GM21576 (cell line): ENCODE results near the gene C15orf39.
"Not testable (repeated sequence)": the region's sequence is repeated elsewhere in the genome, so short reads cannot be mapped to it uniquely, and the experiment has no call there.

Experiments
- ATAC-seq: cut with Tn5 transposase; IDR thresholded peaks from one replicate; pipeline ENCODE4 v1.9.1; 2021; ENCODE audit warnings: mild to moderate bottlenecking, moderate library complexity; ENCODE audit not compliant: unreplicated experiment

C15orf39 gene

DNA sequence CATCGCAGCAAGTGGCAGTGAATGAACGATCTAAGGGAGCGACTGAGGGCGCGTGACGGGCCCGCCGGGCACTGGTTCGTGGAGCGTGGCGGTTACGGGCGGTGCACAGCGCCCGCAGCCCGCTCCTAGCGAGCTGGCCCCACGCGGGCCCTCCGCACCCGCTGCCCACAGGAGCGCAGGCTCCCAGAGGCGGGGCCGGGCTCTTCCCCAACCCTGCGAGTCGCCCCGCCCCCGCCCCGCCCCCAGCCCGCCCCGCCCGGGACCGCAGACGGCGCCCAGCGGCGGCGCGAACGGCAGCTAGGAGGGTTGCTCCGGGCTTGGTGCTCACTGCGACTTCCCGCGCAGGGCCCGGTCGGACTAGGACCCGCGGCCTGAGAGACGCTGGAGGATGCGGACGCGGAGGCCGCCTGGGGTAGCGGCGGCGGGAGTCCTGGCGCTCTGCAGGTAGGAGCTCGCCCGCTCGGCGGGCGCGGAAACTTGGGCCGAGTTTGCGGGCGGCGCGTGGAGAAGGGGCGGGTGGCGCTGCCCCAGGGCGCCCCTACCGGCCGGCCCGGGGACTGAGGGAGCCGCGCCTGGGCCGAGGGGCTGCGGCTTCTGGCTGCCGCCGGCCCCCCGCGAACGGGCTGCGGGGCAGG lies at the start of gene C15orf39:
Gene C15orf39, plus strand, starts transcription at position 267 of the 635 bp plus-strand sequence. CDS start 4,167 bp downstream, outside the sequence.
- peak; percentile 33 for ATAC-seq

DNA sequence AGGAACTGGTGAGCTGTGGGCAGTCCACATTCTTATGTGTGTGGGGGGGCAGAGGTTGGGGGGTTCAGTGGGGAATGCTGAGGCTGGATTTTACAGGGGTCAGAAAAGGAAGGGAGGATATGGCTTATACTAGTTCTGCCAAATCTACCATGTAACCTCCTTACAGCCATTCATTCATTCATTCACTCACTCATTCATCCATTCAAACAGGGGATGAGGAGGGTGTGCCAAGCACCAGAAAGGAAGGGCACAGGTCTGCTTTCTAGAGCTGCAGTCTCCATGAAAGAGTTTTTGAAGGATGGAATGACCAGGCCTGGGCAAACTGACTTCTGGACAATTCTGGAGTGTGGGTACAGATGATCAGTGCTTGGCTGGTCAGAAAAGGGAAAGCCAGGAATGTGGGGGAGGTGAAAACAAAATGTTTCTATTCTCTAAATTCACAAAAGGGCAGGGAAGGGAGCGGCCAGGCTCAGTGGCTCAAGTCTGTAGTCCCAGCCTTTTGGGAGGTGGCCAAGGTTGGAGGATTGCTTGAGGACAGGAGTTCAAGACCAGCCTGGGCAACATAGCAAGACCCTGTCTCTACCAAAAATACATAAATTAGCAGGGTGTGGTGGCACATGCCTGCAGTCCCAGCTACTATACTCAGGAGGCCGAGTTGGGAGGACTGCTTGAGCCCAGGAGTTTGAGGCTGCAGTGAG lies 49.2 kb upstream of the C15orf39 start:
- no peak for ATAC-seq

- ATAC-seq = no peak
Observed at GRCh38 chr15:75153087-75153486, 48.6 kb upstream of the C15orf39 start.

DNA sequence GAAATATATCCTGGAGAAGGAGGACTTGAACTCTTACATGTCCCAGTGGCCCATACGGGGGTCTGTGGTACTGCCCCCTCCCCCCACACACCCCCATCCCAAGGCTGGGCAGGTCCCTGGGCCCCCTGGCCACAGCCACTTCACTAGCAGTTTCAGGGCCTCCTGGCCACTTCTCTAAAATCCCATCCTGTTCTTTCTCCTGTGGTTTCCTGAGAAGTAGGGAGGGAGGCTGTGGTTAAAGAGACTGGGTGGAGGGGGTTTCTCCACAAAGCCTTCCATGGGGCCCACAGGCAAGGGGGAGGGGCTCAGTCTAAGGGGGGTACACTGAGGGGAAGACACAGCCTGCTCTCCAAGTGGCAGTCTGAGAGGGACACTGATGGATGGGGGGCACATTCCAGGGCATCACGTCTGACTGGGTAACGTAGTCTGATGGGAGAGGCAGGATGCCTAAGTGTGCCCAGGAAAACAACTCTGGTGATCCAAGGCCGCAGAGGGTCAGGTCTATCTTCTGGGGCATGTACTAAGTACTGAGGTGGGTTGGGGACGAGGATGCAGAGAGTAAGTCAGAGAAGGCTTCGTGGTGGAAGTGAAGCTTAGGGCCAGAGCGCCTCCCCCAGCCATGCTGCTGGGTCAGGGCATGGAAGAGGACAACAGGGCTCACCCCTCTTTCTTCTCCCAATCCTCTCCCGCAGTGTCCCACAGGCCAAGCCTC lies 48.0 kb upstream of the C15orf39 start:
- ATAC-seq = no peak

DNA sequence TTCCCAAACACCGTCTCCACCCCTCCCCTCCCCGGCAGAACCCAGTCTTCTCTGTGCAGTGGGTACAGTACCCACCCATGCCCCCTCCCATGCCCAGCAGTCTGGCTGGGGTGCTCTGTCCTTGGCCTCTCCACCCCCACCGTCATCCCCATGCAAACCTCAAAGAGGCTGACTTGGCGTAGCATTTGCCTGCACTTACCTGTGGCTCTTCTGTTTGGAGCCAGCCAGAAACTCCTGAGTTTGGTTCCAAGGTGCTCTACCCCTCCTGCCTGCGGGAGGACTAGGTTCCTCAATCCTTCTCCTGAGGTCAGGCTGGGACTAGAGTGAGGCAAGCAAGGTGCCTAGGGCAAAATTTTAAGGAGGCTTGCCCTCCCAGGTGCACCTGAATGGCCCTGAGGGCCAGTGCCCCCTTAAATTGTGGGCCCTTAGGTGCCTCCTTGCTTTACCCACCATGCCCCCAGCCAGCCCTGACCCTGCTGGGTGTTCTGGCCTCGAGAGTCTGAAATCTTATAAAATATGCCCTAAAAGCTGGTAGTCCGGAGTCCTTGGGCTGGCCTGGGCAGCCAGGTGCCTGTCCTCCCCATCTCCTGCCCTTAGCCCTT lies 47.1 kb upstream of the C15orf39 start:
- ATAC-seq = no peak

GRCh38 chr15:75156326-75157215 lies 45.1 kb upstream of the C15orf39 start:
- ATAC-seq = no peak

DNA sequence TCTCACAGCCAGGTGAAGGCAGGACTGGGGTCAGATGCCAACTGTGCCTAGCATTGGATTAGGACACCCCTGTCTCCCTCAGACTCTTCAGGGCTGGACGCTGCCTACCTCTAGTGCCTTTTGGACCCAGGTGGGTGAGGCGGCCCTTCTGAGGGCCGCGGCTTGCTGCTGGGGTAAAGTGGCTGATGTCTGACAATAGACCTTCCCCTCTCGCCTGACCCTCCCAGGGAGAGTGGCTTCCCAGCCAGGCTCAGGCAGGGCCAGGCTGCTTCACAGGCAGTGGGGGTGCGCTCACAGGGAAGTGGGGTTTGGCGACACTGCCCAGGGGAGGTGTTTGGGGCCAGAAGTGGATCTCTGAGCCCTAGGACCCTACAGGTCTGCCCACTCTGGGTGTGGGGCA lies 43.3 kb upstream of the C15orf39 start:
- ATAC-seq = no peak

GRCh38 chr15:75159244-75159643 lies 42.4 kb upstream of the C15orf39 start:
- ATAC-seq = no peak

DNA sequence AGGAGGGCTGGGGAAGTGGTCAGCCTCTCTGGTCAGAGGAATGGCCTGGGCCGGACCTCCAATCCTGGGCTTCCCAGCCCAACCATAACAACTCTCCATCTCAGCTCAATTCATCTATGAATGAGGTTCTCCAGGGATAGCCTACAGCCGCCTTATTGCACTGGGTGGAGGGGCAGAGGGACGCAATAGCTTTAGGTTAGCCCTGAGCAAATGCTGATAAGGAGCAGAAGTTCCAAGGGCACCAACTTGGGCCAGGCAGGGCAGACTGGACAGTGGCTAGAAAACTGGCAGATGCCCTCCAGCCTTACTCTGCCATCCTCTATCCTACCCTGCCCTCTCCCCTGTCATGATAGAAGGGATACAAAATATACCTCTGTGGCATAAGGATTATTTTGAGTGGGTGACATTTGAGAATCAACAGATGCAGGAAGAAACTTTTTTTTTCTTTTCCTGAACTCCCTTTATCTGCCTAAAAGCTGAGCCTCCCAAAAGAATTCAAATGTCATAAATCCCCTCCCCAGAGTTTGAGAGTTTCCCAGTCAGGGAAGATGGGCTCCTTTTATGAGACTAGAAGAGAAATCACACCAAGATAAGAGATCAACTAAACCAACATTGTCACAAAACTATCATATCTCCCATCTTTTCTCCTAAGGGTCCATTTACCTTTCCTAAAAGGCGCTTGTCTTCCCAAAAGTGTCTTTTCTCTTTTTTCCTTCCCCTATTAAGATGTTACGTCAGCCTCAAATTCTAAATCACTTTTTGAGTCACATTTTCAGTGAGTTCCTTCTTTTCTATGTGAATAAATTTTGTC lies 40.4 kb upstream of the C15orf39 start:
- ATAC-seq = no peak

DNA sequence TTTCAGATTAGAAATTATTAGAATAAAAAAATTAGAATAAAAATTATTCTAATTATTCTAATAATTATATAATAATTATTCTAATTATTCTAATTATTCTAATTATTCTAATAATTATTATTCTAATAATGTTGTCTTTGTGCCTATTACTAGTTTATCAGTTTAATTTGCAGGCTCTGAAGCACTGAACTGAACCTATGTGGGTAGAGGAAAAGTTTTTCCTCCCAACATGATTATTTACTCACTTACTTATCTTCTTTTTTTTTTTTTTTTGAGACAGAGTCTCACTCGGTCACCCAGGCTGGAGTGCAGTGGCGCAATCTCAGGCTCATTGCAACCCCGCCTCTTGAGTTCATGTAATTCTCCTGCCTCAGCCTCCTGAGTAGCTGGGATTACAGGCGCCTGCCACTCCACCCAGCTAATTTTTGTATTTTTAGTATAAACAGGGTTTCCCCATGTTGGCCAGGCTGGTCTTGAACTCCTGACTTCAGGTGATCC lies 39.7 kb upstream of the C15orf39 start:
- ATAC-seq = no peak

DNA sequence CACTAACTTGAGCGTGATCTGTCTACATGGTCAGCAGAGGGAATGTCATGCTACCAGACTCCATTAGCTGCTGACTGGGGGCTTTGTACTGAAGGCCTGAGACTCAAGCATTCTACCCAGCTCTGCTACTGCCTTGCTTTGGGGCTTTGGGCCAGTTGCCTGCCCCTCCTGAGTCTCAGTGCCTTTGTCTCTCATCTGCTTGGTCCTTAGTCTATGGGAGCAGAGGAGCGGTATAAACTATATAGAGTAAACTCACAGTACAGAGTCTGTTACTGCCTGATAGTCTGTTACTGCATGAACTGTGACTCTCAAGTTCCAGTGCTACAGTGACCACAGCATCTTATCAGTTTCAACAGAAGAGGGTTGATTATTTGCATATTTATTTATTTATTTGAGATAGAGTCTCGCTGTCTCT lies 38.5 kb upstream of the C15orf39 start:
- no peak for ATAC-seq

- no peak for ATAC-seq
Observed at GRCh38 chr15:75164625-75165350, 36.9 kb upstream of the C15orf39 start.

GRCh38 chr15:75166489-75167063 lies 35.1 kb upstream of the C15orf39 start:
- ATAC-seq = not testable (repeated sequence)

DNA sequence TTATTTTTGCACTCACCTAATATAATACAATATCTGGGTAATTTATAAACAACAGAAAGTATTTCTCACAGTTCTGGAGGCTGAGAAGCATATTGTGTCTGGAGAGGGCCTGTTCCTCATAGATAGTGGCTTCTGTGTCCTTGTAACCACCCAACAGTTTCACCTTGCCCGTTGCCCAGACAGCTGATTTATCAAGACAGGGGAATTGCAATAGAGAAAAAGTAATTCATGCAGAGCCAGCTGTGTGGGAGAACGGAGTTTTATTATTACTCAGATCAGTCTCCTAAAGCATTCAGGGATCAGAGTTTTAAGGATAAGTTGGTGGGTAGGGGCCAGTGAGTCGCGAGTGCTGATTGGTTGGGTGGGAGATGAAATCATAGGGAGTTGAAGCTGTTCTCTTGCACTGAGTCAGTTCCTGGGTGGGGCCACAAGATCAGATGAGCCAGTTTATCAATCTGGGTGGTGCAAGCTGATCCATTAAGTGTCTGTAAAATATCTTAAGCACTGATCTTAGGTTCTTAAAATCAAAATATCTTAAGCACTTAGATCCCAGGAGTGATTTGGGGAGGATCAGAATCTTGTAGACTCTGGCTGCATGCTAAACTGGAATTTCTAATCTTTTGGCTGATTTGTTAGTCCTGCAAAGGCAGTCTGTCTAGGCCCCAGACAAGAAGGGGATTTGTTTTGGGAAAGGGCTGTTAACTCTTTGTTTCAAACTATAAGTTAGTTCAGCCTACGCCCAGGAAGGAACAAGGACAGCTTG lies 33.9 kb upstream of the C15orf39 start:
- no peak for ATAC-seq

GRCh38 chr15:75168374-75168773 lies 33.3 kb upstream of the C15orf39 start:
- no peak for ATAC-seq

- ATAC-seq = no peak
Observed at GRCh38 chr15:75170203-75170602, 31.5 kb upstream of the C15orf39 start.

- ATAC-seq = no peak
Observed at GRCh38 chr15:75170711-75171341, 30.9 kb upstream of the C15orf39 start.
